Natural killer cell (primary cell): ENCODE data around the gene SPECC1L. TPM values are rescaled to one million over a fixed set of nuclear protein-coding genes. Genes with fewer than 3 reads are reported as not detected.
"Not testable (repeated sequence)": the region's sequence is repeated elsewhere in the genome, so short reads cannot be mapped to it uniquely, and the experiment has no call there.

Source experiments
- ATAC-seq, 3 donors: fragments of 150-1000 bp in 2 of 3; fragments of 200-7000 bp in 1 of 3; cut with Tn5 transposase; 1 replicate in 1 of 3; 2 replicates in 2 of 3; pipeline ENCODE4 v1.10.0; 2021; ENCODE audit warnings: mild to moderate bottlenecking in 2 of 3, moderate library complexity in 2 of 3
- DNase-seq, 2 donors: peaks; one replicate each; pipeline versions ENCODE4 v3.0.0 to v3.0.0-alpha.2; 2013 to 2021; ENCODE audit warnings: mixed read lengths in 1 of 2
- H3K27ac ChIP-seq: one replicate; pipeline ENCODE4 v1.5.1; 2013; ENCODE audit warnings: mild to moderate bottlenecking, low read length
- H3K27me3 ChIP-seq: one replicate; pipeline ENCODE4 v1.6.1; 2013; ENCODE audit warnings: low read length; ENCODE audit not compliant: control insufficient read depth, insufficient read depth
- H3K36me3 ChIP-seq: one replicate; pipeline ENCODE4 v1.6.1; 2013; ENCODE audit warnings: low read length; ENCODE audit not compliant: control insufficient read depth, insufficient read depth
- H3K4me1 ChIP-seq: one replicate; pipeline ENCODE4 v1.6.1; 2013; ENCODE audit warnings: low read length; ENCODE audit not compliant: control insufficient read depth, insufficient read depth
- H3K4me3 ChIP-seq: one replicate; pipeline ENCODE4 v1.5.1; 2013; ENCODE audit warnings: low read length
- H3K9me3 ChIP-seq: one replicate; pipeline ENCODE4 v1.6.1; 2013; ENCODE audit warnings: low read length; ENCODE audit not compliant: control insufficient read depth, insufficient read depth
- H3K27ac Mint-ChIP-seq, 2 donors: one replicate each; pipeline ENCODE4 v1.8.0; 2022; ENCODE audit warnings: mild to moderate bottlenecking in 2 of 2, mixed read lengths in 2 of 2, moderate library complexity in 1 of 2
- H3K27me3 Mint-ChIP-seq, 2 donors: one replicate each; pipeline ENCODE4 v1.8.0; 2022; ENCODE audit warnings: low read depth in 2 of 2, mixed read lengths in 2 of 2
- H3K36me3 Mint-ChIP-seq: one replicate; pipeline ENCODE4 v1.8.0; 2022; ENCODE audit warnings: mixed read lengths
- H3K4me1 Mint-ChIP-seq, 2 donors: one replicate each; pipeline ENCODE4 v1.8.0; 2022; ENCODE audit warnings: mixed read lengths in 2 of 2
- H3K4me3 Mint-ChIP-seq: one replicate; pipeline ENCODE4 v1.8.0; 2022; ENCODE audit warnings: mild to moderate bottlenecking, moderate library complexity, mixed read lengths
- H3K9me3 Mint-ChIP-seq, 2 donors: one replicate each; pipeline ENCODE4 v1.8.0; 2022; ENCODE audit warnings: mixed read lengths in 2 of 2
- WGBS: methylation state at CpG from one replicate; pipeline ENCODE4 v1.1.7; 2013; ENCODE audit warnings: missing lambda C conversion rate; ENCODE audit not compliant: insufficient coverage; 5-methylcytosine and 5-hydroxymethylcytosine counted together
- intact Hi-C: fragments of 100-400 bp; cut with micrococcal nuclease; formaldehyde crosslinking; loops from one replicate; pipeline ENCODE4 v1.14.2; 2022
- total RNA-seq, 4 donors: library from RNA; stranded (reverse); fragments of 120-200 nt in 1 of 4; gene quantifications; one replicate each; pipeline versions ENCODE4 v1.2.3 to v1.2.4, GENCODE V29; 2013 to 2022
- TF ChIP-seq, protein P1 (sequence below): fragments of 200-600 bp; IDR thresholded peaks from one replicate; pipeline ENCODE4 v1.8.0; 2022; ENCODE audit warnings: antibody characterized with exemption

SPECC1L gene
- total RNA-seq, 3 donors from 2014 or later (not counting 1 experiment from before 2014, with no cell fraction given): 46.1 to 52.9 (median 48.5) TPM

DNA sequence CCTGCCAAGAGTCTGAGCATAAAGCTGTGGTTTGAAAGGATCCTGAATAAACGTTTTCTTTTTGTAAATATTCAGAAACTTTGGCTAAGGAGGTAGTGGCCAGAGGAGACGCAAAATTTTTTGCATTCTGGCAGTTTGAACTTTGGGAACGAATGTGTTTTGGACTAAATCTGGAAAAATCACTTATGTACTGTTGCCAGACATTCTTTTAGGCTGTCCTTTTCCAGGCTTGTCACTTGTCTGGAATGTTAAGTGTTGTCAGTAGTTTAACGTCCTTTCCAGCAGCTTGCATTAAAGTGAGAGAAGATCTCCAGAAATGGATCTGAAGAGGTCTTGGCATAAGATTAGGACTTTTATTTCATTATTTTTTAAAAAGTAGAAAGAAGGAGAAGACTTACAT, 18.5 kb downstream of the SPECC1L start:
- TF ChIP-seq, protein P1, sequence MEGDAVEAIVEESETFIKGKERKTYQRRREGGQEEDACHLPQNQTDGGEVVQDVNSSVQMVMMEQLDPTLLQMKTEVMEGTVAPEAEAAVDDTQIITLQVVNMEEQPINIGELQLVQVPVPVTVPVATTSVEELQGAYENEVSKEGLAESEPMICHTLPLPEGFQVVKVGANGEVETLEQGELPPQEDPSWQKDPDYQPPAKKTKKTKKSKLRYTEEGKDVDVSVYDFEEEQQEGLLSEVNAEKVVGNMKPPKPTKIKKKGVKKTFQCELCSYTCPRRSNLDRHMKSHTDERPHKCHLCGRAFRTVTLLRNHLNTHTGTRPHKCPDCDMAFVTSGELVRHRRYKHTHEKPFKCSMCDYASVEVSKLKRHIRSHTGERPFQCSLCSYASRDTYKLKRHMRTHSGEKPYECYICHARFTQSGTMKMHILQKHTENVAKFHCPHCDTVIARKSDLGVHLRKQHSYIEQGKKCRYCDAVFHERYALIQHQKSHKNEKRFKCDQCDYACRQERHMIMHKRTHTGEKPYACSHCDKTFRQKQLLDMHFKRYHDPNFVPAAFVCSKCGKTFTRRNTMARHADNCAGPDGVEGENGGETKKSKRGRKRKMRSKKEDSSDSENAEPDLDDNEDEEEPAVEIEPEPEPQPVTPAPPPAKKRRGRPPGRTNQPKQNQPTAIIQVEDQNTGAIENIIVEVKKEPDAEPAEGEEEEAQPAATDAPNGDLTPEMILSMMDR: no peak
- Mint-ChIP-seq H3K9me3 (no peaks in the 10 kb centered on the region), H3K27ac (no peak overlapping the region), H3K36me3 (no peaks in the 10 kb centered on the region), H3K27me3 (no peaks in the 10 kb centered on the region), H3K4me1 (peaks cover 46 to 50% of the 10 kb centered on the region in 2 donors), H3K4me3 (no peak overlapping the region)
- ATAC-seq (no peak), DNase-seq (no peak)
- Histone ChIP-seq H3K36me3 (no peaks in the 10 kb centered on the region), H3K4me1 (peaks cover 5% of the 10 kb centered on the region), H3K27ac (no peak overlapping the region), H3K27me3 (no peaks in the 10 kb centered on the region), H3K4me3 (no peak overlapping the region), H3K9me3 (no peaks in the 10 kb centered on the region)
- WGBS: 88% methylated on average over 4 of the region's 4 CpGs
- intact Hi-C loops: no loop called here

GRCh38 chr22:24289741-24290163, 19.1 kb downstream of the SPECC1L start:
- H3K4me1 ChIP-seq: peaks cover 5% of the 10 kb centered on the region
- no peak overlapping the region for H3K27ac ChIP-seq
- TF ChIP-seq, protein P1: no peak
- no peaks in the 10 kb centered on the region for H3K36me3 ChIP-seq
- no peaks in the 10 kb centered on the region for H3K9me3 ChIP-seq
- Mint-ChIP-seq H3K36me3 (no peaks in the 10 kb centered on the region), H3K9me3 (no peaks in the 10 kb centered on the region), H3K4me1 (peaks cover 42 to 45% of the 10 kb centered on the region in 2 donors), H3K27me3 (no peaks in the 10 kb centered on the region), H3K4me3 (no peak overlapping the region), H3K27ac (peak overlapping the region in 1 of 2 donors; percentile 22)
- DNase-seq: no peak
- no peak for ATAC-seq
- no peaks in the 10 kb centered on the region for H3K27me3 ChIP-seq
- H3K4me3 ChIP-seq: no peak overlapping the region
- intact Hi-C loops: no loop called here
- WGBS: 73% methylated on average over 3 of the region's 4 CpGs

DNA sequence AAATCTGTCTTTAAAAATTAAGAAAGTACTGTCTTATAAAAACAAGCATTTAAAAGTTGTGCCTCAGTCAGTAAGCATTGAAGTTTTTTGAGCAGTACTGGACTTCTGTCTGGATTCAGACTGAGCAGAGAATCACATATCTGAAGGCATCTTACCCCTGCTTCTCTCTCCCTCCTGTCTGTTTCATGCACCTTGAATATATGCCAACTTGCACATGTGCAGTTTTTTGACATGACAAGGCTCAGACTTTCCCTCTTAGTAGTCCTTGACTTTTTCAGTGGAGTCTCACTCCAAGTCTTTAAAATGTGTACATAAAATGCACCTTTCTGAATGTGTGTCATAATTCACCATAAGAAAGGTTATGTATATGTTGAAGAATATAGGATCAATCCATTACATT, 19.8 kb downstream of the SPECC1L start:
- Mint-ChIP-seq H3K36me3 (no peaks in the 10 kb centered on the region), H3K27me3 (no peaks in the 10 kb centered on the region), H3K4me1 (peaks cover 38 to 40% of the 10 kb centered on the region in 2 donors), H3K4me3 (no peak overlapping the region), H3K27ac (no peak overlapping the region), H3K9me3 (no peaks in the 10 kb centered on the region)
- intact Hi-C loops: no loop called here
- DNase-seq: no peak
- TF ChIP-seq, protein P1: no peak
- no peaks in the 10 kb centered on the region for H3K9me3 ChIP-seq
- ATAC-seq: no peak
- no peaks in the 10 kb centered on the region for H3K36me3 ChIP-seq
- H3K4me1 ChIP-seq: peaks cover 4% of the 10 kb centered on the region
- H3K27ac ChIP-seq: no peak overlapping the region
- no peak overlapping the region for H3K4me3 ChIP-seq
- no peaks in the 10 kb centered on the region for H3K27me3 ChIP-seq

DNA sequence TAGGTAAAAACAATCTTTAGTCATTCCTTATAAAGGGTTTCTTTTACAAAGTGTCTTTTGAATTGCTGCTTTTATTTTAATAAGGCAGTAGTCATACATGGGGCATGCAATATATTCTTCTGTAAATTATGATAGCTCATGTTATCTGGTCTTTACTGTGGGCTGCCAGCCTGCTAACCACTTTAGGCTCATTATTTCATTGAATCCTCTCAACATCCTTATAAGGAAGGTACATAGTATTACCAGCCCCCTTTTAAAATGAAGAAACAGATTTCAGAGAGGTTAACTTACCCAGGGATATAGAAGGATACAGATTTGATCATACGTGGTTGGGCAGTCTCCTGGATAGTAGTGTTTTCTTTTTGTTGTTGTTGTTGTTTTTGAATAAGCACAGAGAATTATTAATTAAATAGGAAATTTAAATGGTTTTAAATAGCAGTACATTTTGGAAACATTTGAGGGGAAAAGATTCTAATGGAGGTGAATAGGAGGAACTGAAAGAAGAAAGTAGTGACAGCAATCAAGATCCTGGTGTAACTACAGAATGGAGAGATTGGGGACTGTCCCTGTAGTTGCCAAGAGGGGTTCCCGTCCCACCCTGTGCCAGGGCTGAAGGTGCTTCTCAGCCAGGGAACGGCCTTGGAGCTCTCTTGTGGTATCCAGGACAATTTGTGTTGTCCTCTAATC, 21.0 kb downstream of the SPECC1L start:
- H3K27me3 Mint-ChIP-seq: no peaks in the 10 kb centered on the region
- TF ChIP-seq, protein P1: no peak
- Histone ChIP-seq H3K36me3 (no peaks in the 10 kb centered on the region), H3K9me3 (no peaks in the 10 kb centered on the region), H3K27ac (no peak overlapping the region), H3K4me1 (no peaks in the 10 kb centered on the region), H3K27me3 (no peaks in the 10 kb centered on the region), H3K4me3 (no peak overlapping the region)
- H3K4me1 Mint-ChIP-seq: peaks cover 32 to 48% of the 10 kb centered on the region in 2 donors
- 92% methylated on average over 3 of the region's 3 CpGs for WGBS
- H3K9me3 Mint-ChIP-seq: no peaks in the 10 kb centered on the region
- no peaks in the 10 kb centered on the region for H3K36me3 Mint-ChIP-seq
- no peak overlapping the region for H3K4me3 Mint-ChIP-seq
- intact Hi-C loops: no loop called here
- ATAC-seq (no peak), DNase-seq (no peak)
- peak overlapping the region in 1 of 2 donors; percentile 30 for H3K27ac Mint-ChIP-seq

DNA sequence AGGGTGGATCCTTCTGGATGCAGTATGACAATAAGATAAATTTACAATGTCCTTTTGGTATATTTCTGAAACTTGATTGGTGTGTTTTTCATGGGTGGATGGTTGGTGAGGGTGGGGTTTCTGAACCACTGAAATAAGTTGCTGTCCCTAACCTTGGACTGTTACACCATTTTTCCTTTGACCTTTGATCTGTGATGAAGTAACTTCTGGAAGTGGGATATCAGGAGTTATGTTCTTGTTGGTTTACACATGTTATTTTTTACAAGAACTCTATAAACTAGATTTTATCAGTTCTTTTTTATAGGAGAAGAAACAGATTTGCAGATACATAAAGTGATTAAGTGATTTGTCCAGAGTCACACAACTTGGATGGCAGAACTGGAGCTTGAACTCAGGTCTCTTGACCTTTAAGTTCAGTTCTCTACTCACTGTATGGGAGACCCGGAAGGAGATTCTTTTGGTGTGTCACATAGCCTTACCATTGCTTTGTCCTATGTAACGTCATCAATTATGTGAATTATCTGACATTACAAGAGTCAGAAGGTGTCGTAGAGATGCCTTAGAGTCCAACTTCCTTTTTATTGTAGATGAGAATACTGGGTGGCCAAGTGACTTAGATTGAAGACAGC, 21.7 kb downstream of the SPECC1L start:
- DNase-seq, H3K27me3 ChIP-seq, H3K27ac ChIP-seq, H3K9me3 ChIP-seq, H3K4me1 ChIP-seq, H3K9me3 Mint-ChIP-seq, H3K4me3 ChIP-seq, intact Hi-C loops, ATAC-seq, H3K36me3 ChIP-seq, H3K27me3 Mint-ChIP-seq, H3K36me3 Mint-ChIP-seq, H3K4me3 Mint-ChIP-seq: not testable (repeated sequence)
- Mint-ChIP-seq H3K27ac (peak overlapping the region in 1 of 2 donors; percentile 30), H3K4me1 (peaks cover 30 to 44% of the 10 kb centered on the region in 2 donors)
- WGBS: no CpG with 5 or more reads among the region's 3 CpGs
